ACC112 (cell line): Measurements from ENCODE around the gene PDIK1L.
A peak's percentile ranks its signal among the peaks of the same experiment; 100 is the strongest.

Experiments
- H2AFZ ChIP-seq: fragments of 200-600 bp; sonication (generic); one replicate; pipeline ENCODE4 v1.6.0; 2017; ENCODE audit warnings: antibody characterized with exemption, low read length; ENCODE audit not compliant: unreplicated experiment
- H3K27ac ChIP-seq: fragments of 200-600 bp; sonication (generic); 2 replicates; pipeline ENCODE4 v1.5.1; 2014; ENCODE audit warnings: low read depth, mild to moderate bottlenecking, antibody characterized with exemption, low read length, moderate library complexity
- H3K27me3 ChIP-seq: fragments of 200-600 bp; sonication (generic); 2 replicates; pipeline ENCODE4 v1.6.1; 2014; ENCODE audit warnings: mild to moderate bottlenecking, antibody characterized with exemption, low read length, moderate library complexity, mixed read lengths; ENCODE audit not compliant: insufficient read depth
- H3K36me3 ChIP-seq: fragments of 200-600 bp; sonication (generic); 2 replicates; pipeline ENCODE4 v1.6.1; 2016; ENCODE audit warnings: mild to moderate bottlenecking, antibody characterized with exemption, low read length, moderate library complexity, mixed read lengths; ENCODE audit not compliant: insufficient read depth
- H3K4me1 ChIP-seq: fragments of 200-600 bp; sonication (generic); one replicate; pipeline ENCODE4 v1.6.1; 2016; ENCODE audit warnings: low read length, mixed read lengths; ENCODE audit not compliant: insufficient read depth, unreplicated experiment, control insufficient read depth
- H3K4me3 ChIP-seq: fragments of 200-600 bp; sonication (generic); 2 replicates; pipeline ENCODE4 v1.5.1; 2014; ENCODE audit warnings: mild to moderate bottlenecking, low read depth, low read length
- H3K79me2 ChIP-seq: fragments of 200-600 bp; sonication (generic); one replicate; pipeline ENCODE4 v1.6.0; 2016; ENCODE audit warnings: low read length; ENCODE audit not compliant: control insufficient read depth, unreplicated experiment, insufficient read depth

Gene PDIK1L

DNA sequence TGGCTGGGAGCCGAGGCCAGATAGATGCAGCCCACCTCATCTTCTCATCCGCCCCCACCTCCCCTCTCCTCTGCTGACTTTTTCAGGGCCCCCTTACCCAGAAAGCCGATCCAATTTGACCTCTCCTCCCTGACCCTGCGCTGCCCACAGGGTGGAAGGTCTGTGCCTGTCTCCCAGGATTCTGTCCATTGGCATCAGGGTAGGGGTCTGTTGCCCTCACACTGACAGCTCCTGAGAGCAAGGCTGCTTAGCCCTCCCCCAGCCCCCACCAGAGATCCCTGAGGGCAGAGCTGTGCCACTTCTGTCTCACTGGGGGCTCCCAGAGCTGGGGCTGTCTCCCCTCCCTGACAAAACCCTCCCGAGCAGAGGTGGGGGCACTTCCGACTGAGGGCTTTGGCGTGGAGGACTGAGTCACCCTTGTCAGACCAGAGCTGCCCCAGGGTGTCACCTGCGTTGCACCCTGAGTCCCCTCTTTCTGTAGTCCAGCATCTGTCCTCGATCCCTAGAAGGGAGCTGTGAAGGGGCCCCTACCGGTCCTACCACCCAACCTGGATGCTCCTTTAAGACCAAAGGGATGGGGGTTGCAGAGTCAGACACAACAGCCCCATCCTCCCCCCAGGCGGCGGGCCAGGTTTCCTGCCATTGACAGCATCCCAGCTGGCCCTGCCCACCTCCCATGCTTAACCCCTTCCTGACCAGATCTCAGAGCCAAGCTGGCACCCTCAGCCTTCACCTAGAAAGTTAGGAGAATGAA is 44.8 kb downstream of the PDIK1L start:
- no peak overlapping the region for H3K4me3 ChIP-seq
- peaks cover 11% of the 10 kb centered on the region for H3K4me1 ChIP-seq
- H2AFZ ChIP-seq: no peak overlapping the region
- H3K36me3 ChIP-seq: no peaks in the 10 kb centered on the region
- H3K27ac ChIP-seq: no peak overlapping the region
- no peaks in the 10 kb centered on the region for H3K79me2 ChIP-seq
- H3K27me3 ChIP-seq: no peaks in the 10 kb centered on the region

- Histone ChIP-seq H2AFZ (no peak overlapping the region), H3K4me3 (no peak overlapping the region), H3K27me3 (no peaks in the 10 kb centered on the region), H3K79me2 (no peaks in the 10 kb centered on the region), H3K36me3 (no peaks in the 10 kb centered on the region), H3K4me1 (peaks cover 11% of the 10 kb centered on the region), H3K27ac (no peak overlapping the region)
Observed at GRCh38 chr1:26158271-26158907, 46.8 kb downstream of the PDIK1L start.

DNA sequence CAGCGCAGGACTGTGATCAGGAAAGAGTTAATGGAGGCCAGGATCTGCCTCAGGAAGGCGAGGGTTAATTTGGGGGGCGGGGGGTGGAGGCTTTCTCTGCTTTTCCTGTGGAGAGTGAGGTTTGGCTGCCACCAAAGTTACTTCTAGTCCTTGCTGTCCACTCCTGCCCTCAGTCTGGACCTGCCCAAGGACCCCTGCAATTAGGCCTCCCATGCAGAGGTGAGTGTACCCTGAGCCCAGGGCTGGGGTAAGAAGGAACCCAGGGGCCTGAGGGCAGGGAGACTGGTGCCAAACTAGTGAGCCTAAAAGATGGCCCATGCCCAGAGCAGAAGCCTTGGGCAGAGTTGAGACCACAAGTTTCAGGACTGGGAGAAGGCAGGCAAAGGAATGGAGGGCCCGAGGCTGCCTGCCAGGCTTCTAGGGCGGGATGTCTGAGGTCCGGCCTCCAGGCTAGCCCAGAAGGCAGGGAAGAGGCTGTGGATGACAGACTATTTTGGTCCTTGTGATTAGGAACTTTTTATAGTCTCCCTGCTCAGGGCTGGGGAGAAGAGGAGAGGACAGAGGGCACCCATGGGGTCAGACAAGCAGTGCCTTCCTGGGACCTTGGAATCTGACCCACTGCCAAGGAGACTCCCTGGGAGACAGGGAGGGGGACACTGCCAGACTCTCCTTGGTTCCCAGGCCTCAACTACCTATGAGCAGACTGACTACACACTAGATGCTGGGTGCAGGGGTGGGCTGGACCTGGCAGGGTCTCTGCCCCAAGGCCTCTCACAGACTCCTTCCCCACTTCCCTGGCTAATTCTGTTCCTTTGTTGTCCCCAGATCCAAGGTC is 47.5 kb downstream of the PDIK1L start, which contains the start of gene FAM110D:
TSS of gene FAM110D (plus strand) at position 172 of the 835 bp plus-strand sequence. CDS start 2,213 bp downstream, outside the sequence.
- no peak within 1 kb of the TSS for H3K27ac ChIP-seq
- no peak within 1 kb of the TSS for H3K4me3 ChIP-seq
- no peaks in the 10 kb centered on the region for H3K36me3 ChIP-seq
- no peaks in the 10 kb centered on the region for H3K79me2 ChIP-seq
- H3K27me3 ChIP-seq: peaks cover 4% of the 10 kb centered on the region; the same call in 1 of the 2 replicates
- peaks cover 11% of the 10 kb centered on the region for H3K4me1 ChIP-seq
- H2AFZ ChIP-seq: no peak within 1 kb of the TSS

- Histone ChIP-seq H3K4me3 (no peak overlapping the region), H3K27me3 (peaks cover 4% of the 10 kb centered on the region; the same call in 1 of the 2 replicates), H2AFZ (no peak overlapping the region), H3K79me2 (no peaks in the 10 kb centered on the region), H3K36me3 (no peaks in the 10 kb centered on the region), H3K4me1 (peaks cover 11% of the 10 kb centered on the region), H3K27ac (no peak overlapping the region)
Observed at GRCh38 chr1:26159743-26160039, 48.1 kb downstream of the PDIK1L start.

GRCh38 chr1:26160527-26161414 is 49.1 kb downstream of the PDIK1L start:
- Histone ChIP-seq H3K36me3 (no peaks in the 10 kb centered on the region), H3K27me3 (peaks cover 4% of the 10 kb centered on the region; the same call in 1 of the 2 replicates), H2AFZ (peak overlapping the region; percentile 98), H3K79me2 (no peaks in the 10 kb centered on the region), H3K27ac (no peak overlapping the region), H3K4me3 (peak overlapping the region; percentile 85), H3K4me1 (peaks cover 11% of the 10 kb centered on the region)

DNA sequence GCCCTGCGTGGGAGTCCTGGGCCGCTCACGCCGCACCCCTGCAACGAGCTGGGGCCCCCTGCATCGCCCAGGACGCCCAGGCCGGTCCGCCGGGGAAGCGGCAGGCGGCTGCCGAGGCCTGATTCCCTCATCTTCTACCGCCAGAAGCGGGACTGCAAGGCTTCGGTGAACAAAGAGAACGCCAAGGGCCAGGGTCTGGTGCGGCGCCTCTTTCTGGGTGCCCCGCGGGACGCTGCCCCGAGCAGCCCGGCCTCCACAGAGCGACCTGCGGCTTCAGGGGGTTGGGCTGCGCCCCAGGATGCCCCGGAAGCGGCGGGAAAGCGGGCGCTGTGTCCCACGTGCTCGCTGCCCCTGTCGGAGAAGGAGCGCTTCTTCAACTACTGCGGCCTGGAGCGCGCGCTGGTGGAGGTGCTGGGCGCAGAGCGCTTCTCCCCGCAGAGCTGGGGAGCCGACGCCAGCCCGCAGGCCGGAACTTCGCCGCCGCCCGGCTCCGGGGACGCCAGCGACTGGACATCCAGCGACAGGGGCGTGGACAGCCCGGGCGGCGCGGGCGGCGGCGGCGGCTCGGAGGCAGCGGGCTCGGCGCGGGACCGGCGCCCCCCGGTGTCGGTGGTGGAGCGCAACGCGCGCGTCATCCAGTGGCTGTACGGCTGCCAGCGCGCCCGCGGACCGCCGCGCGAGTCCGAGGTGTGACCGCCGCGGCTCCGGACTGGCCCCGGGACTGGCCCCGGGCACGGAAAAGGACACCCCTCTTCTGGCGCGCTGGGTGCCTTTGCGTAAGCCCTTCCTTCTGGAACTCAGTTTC is 50.0 kb downstream of the PDIK1L start:
- peaks cover 8% of the 10 kb centered on the region for H3K4me1 ChIP-seq
- peak overlapping the region; percentile 98 for H2AFZ ChIP-seq
- H3K27ac ChIP-seq: no peak overlapping the region
- H3K4me3 ChIP-seq: peak overlapping the region; percentile 85
- peaks cover 4% of the 10 kb centered on the region; the same call in 1 of the 2 replicates for H3K27me3 ChIP-seq
- no peaks in the 10 kb centered on the region for H3K79me2 ChIP-seq
- H3K36me3 ChIP-seq: no peaks in the 10 kb centered on the region

- H3K79me2 ChIP-seq: no peaks in the 10 kb centered on the region
- peaks cover 4% of the 10 kb centered on the region; the same call in 1 of the 2 replicates for H3K27me3 ChIP-seq
- H3K27ac ChIP-seq: no peak overlapping the region
- no peaks in the 10 kb centered on the region for H3K36me3 ChIP-seq
- H3K4me1 ChIP-seq: peaks cover 8% of the 10 kb centered on the region
- H3K4me3 ChIP-seq: peak overlapping the region; percentile 85
- H2AFZ ChIP-seq: peak overlapping the region; percentile 98
Observed at GRCh38 chr1:26162220-26162709, 50.6 kb downstream of the PDIK1L start.

GRCh38 chr1:26163684-26164035 is 52.0 kb downstream of the PDIK1L start:
- H3K79me2 ChIP-seq: no peaks in the 10 kb centered on the region
- no peak overlapping the region for H3K27ac ChIP-seq
- H3K27me3 ChIP-seq: peaks cover 4% of the 10 kb centered on the region; the same call in 1 of the 2 replicates
- peaks cover 8% of the 10 kb centered on the region for H3K4me1 ChIP-seq
- H3K4me3 ChIP-seq: peak overlapping the region; percentile 72
- no peaks in the 10 kb centered on the region for H3K36me3 ChIP-seq
- H2AFZ ChIP-seq: no peak overlapping the region

- H3K4me1 ChIP-seq: peaks cover 8% of the 10 kb centered on the region
- peaks cover 4% of the 10 kb centered on the region; the same call in 1 of the 2 replicates for H3K27me3 ChIP-seq
- peak overlapping the region; percentile 72 for H3K4me3 ChIP-seq
- H3K79me2 ChIP-seq: no peaks in the 10 kb centered on the region
- H3K27ac ChIP-seq: no peak overlapping the region
- no peaks in the 10 kb centered on the region for H3K36me3 ChIP-seq
- peak overlapping the region; percentile 75 for H2AFZ ChIP-seq
Observed at GRCh38 chr1:26164036-26164860, 52.6 kb downstream of the PDIK1L start.
